Hematopoietic multipotent progenitor cell treated with erythropoietin and hydrocortisone succinate and interleukin-3 and kit ligand, for 15 days (in vitro differentiated cells): ENCODE measurements around the gene KCTD16.

Source experiments
- DNase-seq: peaks from one replicate; pipeline ENCODE4 v3.0.0-alpha.2; 2015; ENCODE audit warnings: low spot score

Gene KCTD16

DNA sequence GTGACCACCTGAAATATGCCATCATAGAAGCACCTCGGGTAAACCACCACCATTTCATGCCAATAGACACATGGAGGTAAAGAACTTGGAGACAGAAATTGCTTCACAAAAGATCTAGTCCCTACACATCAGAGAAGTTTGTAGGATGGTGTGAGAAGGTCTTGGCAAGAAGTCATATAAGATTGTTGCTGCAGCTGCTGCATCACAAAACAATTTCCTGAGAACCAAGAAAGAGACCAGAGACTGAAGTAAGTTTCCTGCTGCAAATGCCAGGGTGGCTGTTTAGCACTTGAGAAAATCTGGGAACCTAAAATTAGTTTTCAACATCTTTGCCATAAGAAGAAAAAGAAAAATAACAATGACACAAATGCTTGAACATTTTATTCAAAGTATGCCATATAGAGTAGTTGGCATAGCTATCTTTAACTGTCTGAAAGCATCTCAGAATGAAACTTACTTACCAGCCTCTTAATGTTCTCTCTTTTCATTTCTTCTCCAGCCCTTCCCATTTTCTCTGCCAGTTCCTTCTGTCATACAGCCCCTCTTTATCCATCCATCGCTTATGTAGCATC is 114.3 kb downstream of the KCTD16 start:
- DNase-seq = no peak

GRCh38 chr5:144289277-144289676 is 118.6 kb downstream of the KCTD16 start:
- no peak for DNase-seq

DNA sequence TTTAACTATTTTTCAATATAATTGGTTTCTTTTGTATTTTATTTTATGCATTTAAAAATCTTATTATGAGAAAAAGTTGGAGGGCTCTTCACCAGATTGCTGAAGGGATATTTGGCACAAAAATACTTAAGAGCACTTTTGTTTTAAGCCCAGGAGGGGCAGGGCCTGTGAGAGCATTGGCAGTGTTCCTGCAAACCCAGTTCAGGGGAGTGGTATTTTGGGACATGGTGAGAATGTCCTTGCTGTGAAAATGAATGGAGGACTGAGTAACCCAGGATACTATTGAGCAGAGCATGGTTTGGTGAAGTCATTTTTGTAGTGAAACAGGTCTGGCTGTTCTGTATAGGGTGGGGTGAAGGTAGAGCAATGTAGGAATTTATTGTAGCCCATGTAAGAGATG is 121.4 kb downstream of the KCTD16 start:
- no peak for DNase-seq

GRCh38 chr5:144295284-144295683 is 124.6 kb downstream of the KCTD16 start:
- no peak for DNase-seq

DNA sequence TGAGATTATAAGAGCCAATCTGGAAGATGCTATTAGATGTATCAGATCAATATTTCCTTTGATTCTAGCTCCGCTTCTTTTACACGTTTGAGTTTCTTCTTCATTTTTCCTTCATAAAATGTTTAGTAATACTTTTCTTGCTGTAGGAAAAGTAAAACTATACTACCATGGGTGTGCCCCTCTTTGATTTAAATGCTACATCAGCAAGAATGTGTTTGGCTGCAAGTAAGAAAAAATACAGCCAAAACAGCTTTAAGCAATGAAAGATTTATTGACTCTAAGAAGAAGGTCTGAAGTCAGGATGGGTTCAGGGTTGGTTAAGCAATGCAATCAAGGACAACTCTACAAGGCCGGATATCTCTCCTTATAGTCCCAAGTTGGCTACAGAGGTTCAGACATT is 126.4 kb downstream of the KCTD16 start:
- DNase-seq = no peak

DNA sequence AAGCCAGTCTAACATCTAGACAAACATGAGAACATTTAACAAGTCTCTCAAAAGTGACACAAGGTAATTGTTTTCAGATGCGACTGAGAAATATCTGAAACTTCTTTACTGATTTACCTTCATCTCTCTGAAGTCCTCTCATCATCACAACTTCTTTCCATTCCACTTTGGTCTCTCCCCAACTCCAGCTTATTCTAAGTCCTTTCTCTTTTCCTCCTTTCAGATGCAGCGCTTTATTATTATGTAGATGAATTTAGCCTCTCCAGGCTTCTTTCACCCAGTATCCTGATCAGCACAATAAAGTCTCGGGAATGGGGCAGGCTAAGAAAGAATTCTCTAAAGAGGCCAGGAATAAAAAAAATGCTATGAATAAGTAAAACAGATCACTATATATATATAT is 128.0 kb downstream of the KCTD16 start:
- no peak for DNase-seq

GRCh38 chr5:144304688-144305087 is 134.0 kb downstream of the KCTD16 start:
- DNase-seq = no peak

DNA sequence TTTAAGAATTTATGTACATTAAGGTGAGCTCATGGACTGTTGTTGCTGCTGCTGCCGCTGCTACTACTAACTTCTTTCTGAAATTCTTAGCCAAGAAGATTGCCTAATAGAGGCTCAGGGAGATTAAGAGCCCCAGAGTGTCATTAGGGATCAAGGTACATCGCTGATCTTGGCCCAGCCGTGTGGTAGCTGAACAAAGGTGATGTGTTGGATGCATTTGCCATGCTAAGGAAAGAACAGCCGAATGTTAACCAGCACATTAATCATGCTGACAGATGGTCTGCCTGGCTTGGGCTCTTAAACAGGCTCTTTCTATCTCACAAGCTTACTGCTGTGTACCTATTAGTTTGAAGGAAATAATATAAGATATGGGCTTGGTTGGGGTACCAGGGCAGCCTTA is 137.1 kb downstream of the KCTD16 start:
- no peak for DNase-seq

- no peak for DNase-seq
Observed at GRCh38 chr5:144308174-144308573, 137.5 kb downstream of the KCTD16 start.

DNA sequence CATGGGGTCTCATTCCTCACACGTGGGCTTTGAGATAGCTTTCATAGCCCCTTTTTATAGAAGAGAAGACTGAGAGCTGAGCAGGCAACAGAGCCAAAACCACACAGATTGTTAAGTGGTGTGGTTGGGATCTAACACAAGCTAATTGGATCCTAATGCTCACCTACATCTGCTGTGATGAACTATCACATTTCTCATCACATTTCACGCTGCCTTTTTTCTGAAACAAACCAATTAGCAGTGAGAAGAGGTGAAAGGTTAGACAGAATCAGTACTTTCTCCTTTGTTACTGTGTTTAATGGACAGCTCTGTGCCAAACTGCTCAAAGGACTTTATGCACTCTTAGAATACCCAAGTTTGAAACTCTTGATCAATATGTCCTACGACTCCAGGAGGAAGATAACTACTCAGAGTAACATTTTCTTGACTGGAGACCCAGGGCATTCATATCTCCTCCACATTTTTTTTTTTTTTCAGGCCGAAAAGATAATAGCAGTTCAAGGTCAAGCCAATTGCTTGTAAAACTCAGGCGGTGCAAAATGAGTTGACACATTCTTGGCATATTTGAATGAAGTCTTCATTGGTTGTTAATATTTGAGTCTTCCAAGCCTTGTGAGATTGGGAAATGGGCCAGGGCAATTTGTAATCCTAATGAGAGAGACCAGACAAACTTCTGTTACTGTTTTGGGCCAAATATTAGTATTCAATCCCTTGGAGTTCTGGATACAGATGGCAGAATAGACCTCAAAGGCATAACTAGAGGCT is 138.4 kb downstream of the KCTD16 start:
- DNase-seq = no peak

GRCh38 chr5:144310621-144311020 is 139.9 kb downstream of the KCTD16 start:
- no peak for DNase-seq

DNA sequence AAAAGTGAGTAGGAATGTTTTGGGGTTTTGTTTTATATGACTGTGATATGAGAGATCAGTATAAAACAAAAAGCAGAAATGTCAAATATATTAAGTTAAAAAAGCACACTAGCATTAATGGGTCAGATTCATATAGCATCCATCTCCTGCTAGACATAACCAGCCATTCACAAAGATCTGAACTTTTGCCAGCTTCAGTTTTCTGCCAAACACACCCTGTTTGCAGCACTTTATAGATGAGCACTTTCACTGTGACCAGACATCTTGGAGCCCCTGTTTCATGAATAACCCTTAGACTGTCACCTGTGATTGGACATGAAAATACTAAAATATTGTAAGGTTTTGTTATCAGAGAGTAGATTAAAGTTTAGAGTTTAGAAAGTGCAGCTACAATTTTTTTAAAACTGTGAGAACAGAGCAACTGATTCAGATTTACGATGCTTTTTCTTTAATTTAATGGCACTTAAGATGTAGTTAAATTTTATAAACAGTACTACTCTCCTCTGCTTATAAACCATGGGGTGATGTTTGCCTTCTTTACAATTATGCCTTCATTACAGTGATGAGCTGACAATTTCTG is 142.6 kb downstream of the KCTD16 start:
- DNase-seq = no peak

DNA sequence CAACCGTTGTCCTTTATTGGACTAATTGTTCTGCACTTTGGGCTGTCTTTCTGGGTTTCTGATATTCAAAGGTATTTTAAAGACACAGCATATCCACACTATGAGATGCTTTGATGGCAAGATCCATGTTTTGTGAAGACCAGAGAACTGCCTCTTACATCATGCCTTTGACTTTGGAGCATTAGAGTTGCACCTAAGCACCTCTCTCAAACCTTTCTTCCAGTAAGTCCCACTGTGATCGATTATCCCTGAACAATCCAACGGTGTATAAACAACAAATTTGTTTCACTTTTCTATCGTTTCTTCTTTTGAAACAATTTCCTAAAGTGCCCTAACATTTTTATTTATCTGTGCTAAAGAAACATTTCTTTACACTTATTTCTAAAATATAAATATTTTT is 144.4 kb downstream of the KCTD16 start:
- DNase-seq = no peak

GRCh38 chr5:144315994-144316634 is 145.4 kb downstream of the KCTD16 start:
- DNase-seq = no peak

DNA sequence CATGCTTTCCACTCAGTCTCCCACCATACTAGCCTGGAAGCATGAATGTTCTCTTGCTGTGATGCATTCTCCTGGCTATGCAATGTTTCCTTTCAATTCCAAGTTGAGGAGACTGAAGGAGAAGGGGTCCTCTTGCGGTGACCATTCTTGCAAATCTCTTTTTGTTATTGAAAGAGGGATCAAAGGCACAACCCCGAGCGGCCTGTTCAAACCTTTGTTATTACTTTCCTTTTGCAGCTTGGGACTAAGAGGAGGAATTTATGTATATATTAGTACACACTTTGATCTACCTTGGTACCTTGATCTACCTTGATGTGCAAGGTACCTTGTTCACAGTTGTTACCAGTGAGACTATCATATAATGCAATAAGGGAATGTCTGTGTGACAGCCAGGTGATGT is 147.3 kb downstream of the KCTD16 start:
- DNase-seq = no peak

GRCh38 chr5:144318460-144318859 is 147.8 kb downstream of the KCTD16 start:
- DNase-seq = no peak

DNA sequence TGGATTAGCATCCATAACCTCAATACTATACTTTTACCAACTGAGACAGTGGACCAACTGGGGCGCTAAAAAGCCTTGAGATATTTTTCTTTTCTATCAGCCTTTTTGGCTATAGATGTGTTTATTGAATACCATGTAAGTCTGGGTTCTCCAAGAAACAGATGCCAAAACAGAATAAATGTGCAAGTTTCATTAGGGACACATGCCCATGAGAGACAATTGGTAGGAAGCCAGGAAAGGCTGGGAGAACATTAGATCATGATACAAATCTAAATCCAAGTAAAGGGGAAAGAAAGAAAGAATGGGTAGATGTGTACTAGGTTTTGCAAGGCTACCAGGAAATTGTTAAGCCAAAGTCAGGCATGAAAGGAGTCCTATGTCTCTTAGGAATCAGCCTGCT is 152.5 kb downstream of the KCTD16 start:
- no peak for DNase-seq

GRCh38 chr5:144325532-144325931 is 154.9 kb downstream of the KCTD16 start:
- no peak for DNase-seq

GRCh38 chr5:144328494-144328893 is 157.8 kb downstream of the KCTD16 start:
- DNase-seq = no peak

DNA sequence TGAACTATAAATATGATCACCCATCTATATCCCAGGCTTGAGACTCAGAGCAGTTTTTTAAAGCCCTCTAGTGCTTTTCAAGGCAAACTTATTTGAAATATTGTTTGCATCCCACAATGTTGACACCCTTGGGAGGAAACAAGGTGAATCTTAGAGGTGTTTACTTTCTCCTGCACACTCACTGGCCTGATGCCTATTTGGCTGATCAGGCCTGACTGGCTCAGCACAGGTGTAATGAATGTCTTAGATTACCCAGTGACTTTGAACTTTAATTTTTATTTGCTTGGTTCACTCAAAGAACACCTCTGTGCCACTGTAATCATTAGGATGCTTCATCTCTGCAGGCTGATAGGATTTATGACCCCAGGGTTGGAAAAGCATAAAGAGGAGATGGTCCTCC is 158.3 kb downstream of the KCTD16 start:
- DNase-seq = no peak

- no peak for DNase-seq
Observed at GRCh38 chr5:144329681-144330080, 159.0 kb downstream of the KCTD16 start.

- no peak for DNase-seq
Observed at GRCh38 chr5:144331361-144331760, 160.7 kb downstream of the KCTD16 start.

GRCh38 chr5:144332265-144332664 is 161.6 kb downstream of the KCTD16 start:
- no peak for DNase-seq
